CD4-positive, alpha-beta T cell (primary cell): ENCODE data around the gene COG5. TPM values are rescaled to one million over a fixed set of nuclear protein-coding genes. Genes with fewer than 3 reads are reported as not detected.
"Not testable (repeated sequence)": the region's sequence is repeated elsewhere in the genome, so short reads cannot be mapped to it uniquely, and the experiment has no call there.

ENCODE experiments used
- ATAC-seq: fragments of 200-7000 bp; cut with Tn5 transposase; one replicate; pipeline ENCODE4 v1.10.0; 2022; ENCODE audit warnings: mild to moderate bottlenecking; ENCODE audit not compliant: poor library complexity
- CTCF ChIA-PET: fragments of 350-600 bp; sonication (Branson Sonifier 250); formaldehyde crosslinking; loops from one replicate; lab custom pipeline; 2021; ENCODE audit warnings: antibody characterized with exemption, inconsistent platforms; lab: Charles Lee
- POLR2A ChIA-PET: fragments of 350-600 bp; sonication (Branson Sonifier 250); formaldehyde crosslinking; loops from one replicate; lab custom pipeline; 2021; ENCODE audit warnings: antibody characterized with exemption, inconsistent platforms; lab: Charles Lee
- DNase-seq, 14 experiments: peaks; one replicate each; pipeline ENCODE4 v3.0.0-alpha.2; 2013 to 2020; ENCODE audit warnings: mixed read lengths in 2 of 14
- H3K27ac ChIP-seq, 2 donors: one replicate each; pipeline versions ENCODE4 v1.5.1 to v1.7.0; 2013; ENCODE audit warnings: low read length in 2 of 2, low read depth in 1 of 2, mild to moderate bottlenecking in 1 of 2
- H3K27me3 ChIP-seq, 2 experiments: 1 replicate in 1 of 2; 2 replicates in 1 of 2; pipeline versions ENCODE4 v1.6.1 to v1.7.0; 2013; ENCODE audit warnings: low read length in 2 of 2, control low read depth in 1 of 2, mild to moderate bottlenecking in 1 of 2, moderate library complexity in 1 of 2; ENCODE audit not compliant: insufficient read depth in 2 of 2, control insufficient read depth in 1 of 2
- H3K36me3 ChIP-seq: one replicate; pipeline ENCODE4 v1.6.1; 2013; ENCODE audit warnings: low read length, control low read depth; ENCODE audit not compliant: insufficient read depth
- H3K4me1 ChIP-seq: one replicate; pipeline ENCODE4 v1.6.1; 2013; ENCODE audit warnings: low read length, control low read depth; ENCODE audit not compliant: insufficient read depth
- H3K4me3 ChIP-seq: one replicate; pipeline ENCODE4 v1.5.1; 2013; ENCODE audit warnings: mild to moderate bottlenecking, low read length, moderate library complexity
- H3K9me3 ChIP-seq, 2 experiments: 1 replicate in 1 of 2; 2 replicates in 1 of 2; pipeline versions ENCODE4 v1.6.1 to v1.7.0; 2013; ENCODE audit warnings: low read length in 2 of 2, mild to moderate bottlenecking in 2 of 2, control low read depth in 1 of 2, moderate library complexity in 1 of 2; ENCODE audit not compliant: control insufficient read depth in 1 of 2, insufficient read depth in 1 of 2
- H3K27ac Mint-ChIP-seq: one replicate; pipeline ENCODE4 v1.8.0; 2020; ENCODE audit warnings: mixed read lengths
- H3K27me3 Mint-ChIP-seq: one replicate; pipeline ENCODE4 v1.8.0; 2021; ENCODE audit warnings: mixed read lengths
- H3K36me3 Mint-ChIP-seq: one replicate; pipeline ENCODE4 v1.8.0; 2021; ENCODE audit warnings: low read depth, mixed read lengths
- H3K4me1 Mint-ChIP-seq: one replicate; pipeline ENCODE4 v1.8.0; 2021; ENCODE audit warnings: low read depth, mixed read lengths
- H3K4me3 Mint-ChIP-seq: one replicate; pipeline ENCODE4 v1.8.0; 2020; ENCODE audit warnings: mild to moderate bottlenecking, mixed read lengths
- H3K9me3 Mint-ChIP-seq: one replicate; pipeline ENCODE4 v1.8.0; 2020; ENCODE audit warnings: mixed read lengths
- intact Hi-C, 2 experiments: fragments of 100-400 bp; cut with DNase I in 1 of 2; cut with micrococcal nuclease in 1 of 2; formaldehyde crosslinking; loops; one replicate each; pipeline versions ENCODE4 v1.15.1 to v1.9.0; 2023 to 2025; cut with DNase I, micrococcal nuclease
- total RNA-seq, 174 experiments: library from RNA in 2 of 174; stranded (reverse) in 2 of 174; gene quantifications; one replicate each; pipeline ENCODE4 v1.2.3 and lab custom pipeline; 2021 to 2026
- TF ChIP-seq, protein P1 (sequence below): fragments of 200-600 bp; IDR thresholded peaks from one replicate; pipeline ENCODE4 v1.8.0; 2022; ENCODE audit warnings: antibody characterized with exemption, mild to moderate bottlenecking

COG5 gene
- total RNA-seq, 2 experiments from 2014 or later = 43.4 to 44.5 TPM

DNA sequence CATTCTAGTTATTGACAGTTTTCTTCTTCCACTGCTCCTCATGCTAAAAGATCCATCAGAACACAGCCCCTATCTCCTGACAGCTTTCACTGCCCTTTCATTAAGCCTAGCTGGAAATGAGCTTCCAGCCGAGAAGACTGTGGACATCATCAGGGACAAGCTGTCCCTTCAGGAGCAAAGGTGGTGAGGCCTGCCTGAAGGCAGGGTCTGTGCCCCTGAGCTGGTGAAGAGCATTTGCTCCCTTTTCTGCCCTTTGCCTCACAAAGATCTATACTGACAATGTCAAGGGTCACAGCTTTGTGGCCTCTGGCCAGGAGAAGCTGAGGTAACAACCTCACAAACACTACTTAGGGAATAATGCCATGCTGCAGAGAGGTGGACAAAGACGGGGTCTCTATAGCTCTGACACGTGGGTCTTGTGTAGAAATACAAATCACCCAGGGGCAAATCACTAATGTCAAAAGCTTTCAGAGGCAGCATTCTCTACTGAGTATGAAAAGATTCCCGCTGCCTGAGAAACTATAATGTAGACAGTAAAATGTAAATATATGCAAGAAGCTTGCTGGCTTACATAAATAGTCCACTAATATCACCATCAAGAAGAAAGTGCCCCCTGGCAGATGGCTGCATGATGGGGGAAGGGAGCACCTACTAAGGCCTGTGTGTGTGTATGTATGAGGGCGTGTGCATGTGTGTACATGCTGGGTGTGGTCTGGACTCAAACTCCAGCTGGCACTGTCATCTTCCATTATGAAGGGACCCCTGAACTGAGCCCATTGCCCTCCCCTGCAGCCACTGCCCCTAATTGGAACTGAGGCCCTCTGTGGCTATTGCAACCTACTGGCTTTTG, 339.1 kb downstream of the COG5 start:
- POLR2A ChIA-PET = no interaction called here
- H3K4me1 ChIP-seq = no peaks in the 10 kb centered on the region

GRCh38 chr7:107220806-107221205, 342.9 kb downstream of the COG5 start:
- H3K4me3 Mint-ChIP-seq, H3K27ac ChIP-seq, H3K27me3 Mint-ChIP-seq, DNase-seq, CTCF ChIA-PET, H3K27ac Mint-ChIP-seq, H3K4me1 Mint-ChIP-seq, POLR2A ChIA-PET, H3K9me3 Mint-ChIP-seq, H3K27me3 ChIP-seq, intact Hi-C loops, H3K4me3 ChIP-seq, H3K9me3 ChIP-seq, H3K4me1 ChIP-seq, ATAC-seq: not testable (repeated sequence)
- H3K36me3 Mint-ChIP-seq = peaks cover 83% of the 10 kb centered on the region
- H3K36me3 ChIP-seq = peaks cover 17% of the 10 kb centered on the region

More for the DNA sequence above, 339.1 kb downstream of the COG5 start:
- Histone ChIP-seq H3K27me3 (no peaks in the 10 kb centered on the region), H3K36me3 (peaks cover 38% of the 10 kb centered on the region), H3K9me3 (no peaks in the 10 kb centered on the region), H3K4me3 (no peak overlapping the region), H3K27ac (no peak overlapping the region)
- no peak overlapping the region for H3K4me3 Mint-ChIP-seq
- ATAC-seq = no peak
- CTCF ChIA-PET = no interaction called here
- no peaks in the 10 kb centered on the region for H3K4me1 Mint-ChIP-seq
- H3K36me3 Mint-ChIP-seq = peaks cover 77% of the 10 kb centered on the region
- no peaks in the 10 kb centered on the region for H3K9me3 Mint-ChIP-seq
- H3K27ac Mint-ChIP-seq = no peak overlapping the region
- no peaks in the 10 kb centered on the region for H3K27me3 Mint-ChIP-seq
- intact Hi-C loops = no loop called here
- DNase-seq = no peak
- TF ChIP-seq, protein P1, sequence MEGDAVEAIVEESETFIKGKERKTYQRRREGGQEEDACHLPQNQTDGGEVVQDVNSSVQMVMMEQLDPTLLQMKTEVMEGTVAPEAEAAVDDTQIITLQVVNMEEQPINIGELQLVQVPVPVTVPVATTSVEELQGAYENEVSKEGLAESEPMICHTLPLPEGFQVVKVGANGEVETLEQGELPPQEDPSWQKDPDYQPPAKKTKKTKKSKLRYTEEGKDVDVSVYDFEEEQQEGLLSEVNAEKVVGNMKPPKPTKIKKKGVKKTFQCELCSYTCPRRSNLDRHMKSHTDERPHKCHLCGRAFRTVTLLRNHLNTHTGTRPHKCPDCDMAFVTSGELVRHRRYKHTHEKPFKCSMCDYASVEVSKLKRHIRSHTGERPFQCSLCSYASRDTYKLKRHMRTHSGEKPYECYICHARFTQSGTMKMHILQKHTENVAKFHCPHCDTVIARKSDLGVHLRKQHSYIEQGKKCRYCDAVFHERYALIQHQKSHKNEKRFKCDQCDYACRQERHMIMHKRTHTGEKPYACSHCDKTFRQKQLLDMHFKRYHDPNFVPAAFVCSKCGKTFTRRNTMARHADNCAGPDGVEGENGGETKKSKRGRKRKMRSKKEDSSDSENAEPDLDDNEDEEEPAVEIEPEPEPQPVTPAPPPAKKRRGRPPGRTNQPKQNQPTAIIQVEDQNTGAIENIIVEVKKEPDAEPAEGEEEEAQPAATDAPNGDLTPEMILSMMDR = no peak

DNA sequence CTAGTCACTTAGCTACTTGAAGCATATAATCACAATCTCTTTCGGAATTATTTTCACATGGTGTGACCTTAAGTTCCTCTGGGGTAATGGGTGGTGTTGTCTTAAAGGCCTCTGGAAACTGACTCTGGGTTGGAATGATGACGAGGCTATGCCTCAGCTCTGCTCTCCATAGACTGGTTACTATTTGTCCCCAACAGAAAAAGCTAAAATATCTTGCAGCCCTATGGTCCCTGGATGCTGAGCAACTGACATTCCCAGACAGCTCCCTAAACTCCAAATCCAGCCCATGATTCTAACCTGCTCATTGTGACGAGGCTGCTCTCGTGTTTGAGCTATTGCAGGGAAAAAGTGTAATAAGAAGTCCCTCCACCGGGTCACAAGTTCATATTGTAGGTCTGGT, 343.4 kb downstream of the COG5 start:
- POLR2A ChIA-PET = no interaction called here
- CTCF ChIA-PET = no interaction called here

More for the DNA sequence above, 343.4 kb downstream of the COG5 start:
- peaks cover 0 to 5% of the 10 kb centered on the region in 2 experiments for H3K9me3 ChIP-seq
- TF ChIP-seq, protein P1 = no peak
- no peak overlapping the region for H3K27ac Mint-ChIP-seq
- H3K9me3 Mint-ChIP-seq = peaks cover 6% of the 10 kb centered on the region
- H3K4me1 Mint-ChIP-seq = no peaks in the 10 kb centered on the region
- no peaks in the 10 kb centered on the region for H3K4me1 ChIP-seq
- H3K36me3 Mint-ChIP-seq = peaks cover 84% of the 10 kb centered on the region
- no peaks in the 10 kb centered on the region for H3K27me3 Mint-ChIP-seq
- intact Hi-C loops = no loop called here
- peaks cover 12% of the 10 kb centered on the region for H3K36me3 ChIP-seq
- no peak overlapping the region for H3K4me3 ChIP-seq
- ATAC-seq (no peak), DNase-seq (no peak)
- H3K27ac ChIP-seq = no peak overlapping the region
- no peaks in the 10 kb centered on the region for H3K27me3 ChIP-seq
- no peak overlapping the region for H3K4me3 Mint-ChIP-seq
